Right renal pelvis (tissue), 4 donors: Measurements from ENCODE around the gene ANKRD9. TPM values are rescaled to one million over a fixed set of nuclear protein-coding genes. Genes with fewer than 3 reads are reported as not detected.

Experiments used
- DNase-seq, 4 donors: peaks; one replicate each; pipeline ENCODE4 v3.0.0-alpha.2; 2013; ENCODE audit warnings: low read depth in 4 of 4, low spot score in 3 of 4, missing footprints in 1 of 4
- polyA plus RNA-seq, 4 donors: library from polyadenylated mRNA; unstranded; fragments of 120-200 nt; gene quantifications; one replicate each; pipeline ENCODE4 v1.2.1, GENCODE V29; 2013; ENCODE audit not compliant: insufficient read length in 4 of 4

ANKRD9 gene
- polyA plus RNA-seq, 4 donors, result 5.1 to 8.4 (median 5.8) TPM

DNA sequence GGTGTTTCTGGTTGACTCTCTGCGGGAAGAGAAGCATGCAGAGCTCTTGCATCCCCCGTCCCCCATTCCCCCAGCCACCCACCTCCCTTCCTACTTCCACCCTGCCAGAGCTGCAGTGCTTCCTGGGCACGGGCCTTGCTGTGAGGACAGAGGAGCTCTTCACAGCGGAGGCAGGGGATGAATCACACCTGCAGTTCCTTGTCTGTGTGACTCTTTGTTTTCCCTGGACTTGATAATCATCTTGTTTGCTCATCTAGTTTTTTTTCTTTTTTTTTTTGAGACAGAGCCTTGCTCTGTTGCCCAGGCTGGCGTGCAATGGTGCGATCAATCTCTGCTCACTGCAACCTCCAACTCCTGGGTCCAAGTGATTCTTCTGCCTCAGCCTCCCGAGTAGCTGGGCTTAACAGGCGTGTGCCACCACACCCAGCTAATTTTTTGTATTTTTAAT lies 27.8 kb downstream of the ANKRD9 start:
- DNase-seq, result no peak

DNA sequence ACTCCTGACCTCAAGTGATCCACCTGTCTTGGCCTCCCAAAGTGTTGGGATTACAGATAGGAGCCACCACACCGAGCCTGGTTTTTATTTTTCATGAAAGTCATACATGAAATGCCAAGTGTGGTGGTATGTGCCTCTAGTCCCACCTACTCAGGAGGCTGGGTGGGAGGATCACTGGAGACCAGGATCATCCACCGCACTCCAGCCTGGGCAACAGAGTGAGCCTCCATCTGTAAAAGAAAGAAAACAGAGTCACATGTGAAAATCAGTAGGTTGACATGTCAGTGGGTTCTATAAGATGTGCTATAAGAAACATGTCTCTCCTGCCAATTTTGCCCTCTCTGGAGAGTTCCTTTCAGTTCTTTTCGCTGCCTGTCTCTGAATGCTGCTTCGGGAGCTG lies 28.2 kb downstream of the ANKRD9 start:
- no peak for DNase-seq

GRCh38 chr14:102479777-102480176 lies 29.8 kb downstream of the ANKRD9 start:
- DNase-seq, result no peak

GRCh38 chr14:102479107-102479506 lies 30.5 kb downstream of the ANKRD9 start:
- DNase-seq, result no peak

DNA sequence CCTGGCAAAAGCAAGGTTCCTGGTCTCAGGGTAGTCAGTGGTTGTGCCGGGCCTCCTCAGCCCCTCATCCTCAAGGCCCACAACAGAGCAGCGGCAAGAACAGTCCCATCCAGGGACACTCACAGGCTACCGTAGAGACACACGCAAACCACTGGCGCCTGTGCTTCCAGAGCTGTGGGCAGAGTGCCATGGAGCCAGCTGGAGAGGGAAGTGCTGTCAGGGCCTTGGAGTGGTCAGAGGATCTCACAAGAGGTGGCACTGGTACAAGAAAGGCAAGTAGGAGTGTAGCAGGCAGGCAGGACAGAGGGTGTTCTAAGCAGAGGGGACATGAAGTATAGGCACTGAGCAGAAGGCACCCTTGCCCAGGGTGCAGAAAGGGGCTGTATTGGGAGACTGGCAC lies 34.6 kb downstream of the ANKRD9 start:
- DNase-seq, result no peak

DNA sequence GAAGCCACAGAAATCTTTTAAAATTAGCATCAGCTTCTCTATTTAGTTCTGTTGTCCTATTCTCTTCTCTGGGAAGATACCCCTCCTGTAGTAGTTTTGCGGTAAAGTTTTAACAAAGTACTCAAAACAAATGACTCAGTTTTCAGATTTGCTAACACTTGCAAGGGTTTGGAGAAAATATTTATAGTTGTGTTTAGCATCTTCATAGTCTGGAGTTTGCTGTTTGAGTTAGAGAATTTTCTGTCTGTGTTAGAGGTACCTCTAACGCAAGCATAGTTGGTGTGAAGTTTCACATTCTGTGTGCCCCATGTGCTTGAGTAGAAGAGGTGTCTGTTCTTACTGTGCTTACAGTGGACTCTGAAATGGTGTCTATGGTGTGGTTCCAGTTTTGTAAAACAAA lies 36.0 kb downstream of the ANKRD9 start:
- no peak for DNase-seq

- no peak for DNase-seq
Observed at GRCh38 chr14:102472791-102473150, 36.8 kb downstream of the ANKRD9 start.

DNA sequence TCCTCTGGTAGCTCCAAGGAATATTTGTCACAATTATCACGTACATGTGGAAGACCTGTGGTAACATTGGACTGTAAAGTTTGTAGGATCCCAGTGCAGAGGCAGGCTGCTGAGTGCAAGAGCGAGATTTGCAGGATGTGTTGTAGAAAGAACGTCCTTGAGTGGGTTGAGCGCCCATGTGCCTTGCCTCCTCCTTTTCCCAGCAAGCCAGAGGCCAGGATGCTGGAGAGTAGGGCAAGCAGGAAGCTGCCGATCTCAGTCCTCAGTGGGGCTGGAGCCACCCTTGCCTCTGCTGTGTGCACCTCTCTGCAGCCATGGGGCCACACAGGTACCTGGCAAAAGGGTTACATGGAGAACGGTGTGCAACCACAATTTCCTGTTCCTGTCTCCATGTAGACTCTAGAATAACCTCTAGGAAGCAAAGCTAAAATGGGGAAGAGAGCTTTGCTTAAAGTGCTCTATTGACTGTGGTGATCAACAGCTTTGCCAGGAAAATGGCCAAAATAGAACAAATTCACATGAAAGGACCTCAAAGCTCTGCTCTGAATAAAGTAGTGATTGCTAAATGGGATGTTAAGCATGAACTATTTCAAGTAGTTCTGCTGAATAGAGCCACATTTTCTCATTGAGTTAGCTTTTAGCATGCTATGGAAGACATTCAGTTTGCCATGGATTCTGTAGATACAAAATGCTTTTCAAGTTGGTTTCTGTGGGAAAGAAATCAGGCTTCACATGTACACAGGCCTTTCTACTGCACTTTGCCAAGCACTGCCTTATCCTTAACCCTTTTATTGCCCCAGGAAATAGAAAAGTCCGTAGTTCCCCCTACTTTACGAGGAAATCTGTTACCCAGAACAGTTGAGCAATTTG lies 37.4 kb downstream of the ANKRD9 start:
- no peak for DNase-seq

- DNase-seq, result no peak
Observed at GRCh38 chr14:102469261-102469660, 40.3 kb downstream of the ANKRD9 start.

DNA sequence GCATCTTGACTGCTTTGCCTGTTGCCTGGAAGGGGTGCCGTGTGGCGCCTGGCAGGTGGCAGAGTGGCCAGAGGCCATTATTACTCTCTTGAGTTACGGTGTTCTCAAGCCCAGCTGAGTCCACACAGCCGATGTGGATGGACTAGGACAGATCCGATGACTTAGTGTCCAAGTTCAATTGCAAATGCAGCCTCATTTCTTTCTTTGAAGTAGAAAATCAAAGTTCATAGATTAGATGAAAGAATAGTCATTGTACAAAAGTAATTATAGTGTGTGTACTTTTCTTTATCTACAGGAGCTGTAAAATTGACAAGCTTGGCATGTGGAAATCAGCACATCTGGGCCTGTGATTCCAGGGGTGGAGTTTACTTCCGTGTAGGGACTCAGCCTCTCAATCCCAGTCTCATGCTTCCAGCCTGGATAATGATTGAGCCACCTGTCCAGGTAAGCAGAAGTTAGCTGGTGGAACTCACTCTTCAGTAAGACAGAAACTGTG lies 44.7 kb downstream of the ANKRD9 start:
- DNase-seq, result no peak

- DNase-seq, result no peak
Observed at GRCh38 chr14:102464006-102464405, 45.6 kb downstream of the ANKRD9 start.

- no peak for DNase-seq
Observed at GRCh38 chr14:102462391-102462790, 47.2 kb downstream of the ANKRD9 start.

DNA sequence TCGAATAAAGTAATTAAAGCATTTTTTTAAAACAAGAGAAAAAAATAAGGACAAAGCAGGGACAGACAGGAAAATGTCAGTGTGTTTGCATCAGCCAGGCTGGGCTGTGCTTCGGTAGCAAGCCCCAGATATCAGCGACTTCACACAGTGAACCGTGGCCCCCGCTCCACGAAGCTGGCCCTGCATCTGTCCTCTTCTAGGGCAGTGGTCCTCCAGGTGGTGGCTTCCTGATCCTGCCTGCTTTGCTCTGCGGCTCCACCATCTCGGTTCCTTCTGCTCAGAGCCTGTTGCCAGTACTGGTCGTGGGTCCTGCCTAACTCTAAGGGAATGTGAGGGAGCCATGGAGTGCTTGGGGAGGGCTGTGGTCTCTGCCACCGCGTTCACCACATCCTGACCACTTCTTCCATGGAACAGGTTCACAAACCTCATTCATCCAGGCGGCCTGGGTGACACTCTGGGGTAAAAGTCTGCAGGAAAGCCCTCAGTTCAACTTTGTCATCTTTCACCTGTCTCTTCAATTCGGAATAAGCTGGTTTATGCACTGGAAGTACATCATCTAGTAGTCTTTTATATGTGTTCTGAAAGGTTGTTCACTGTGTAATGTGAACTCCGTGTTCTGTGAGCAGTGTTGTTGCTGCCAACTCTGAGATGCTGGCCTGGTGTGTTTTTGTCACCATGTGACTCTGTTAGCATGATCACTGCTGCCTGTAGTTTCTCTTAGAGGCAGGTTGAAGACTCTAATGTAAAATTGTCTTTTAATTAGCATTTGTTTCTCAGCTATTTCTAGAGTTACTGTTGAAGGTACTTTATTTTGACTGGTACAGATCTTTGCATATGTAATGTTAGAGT lies 47.9 kb downstream of the ANKRD9 start:
- no peak for DNase-seq

DNA sequence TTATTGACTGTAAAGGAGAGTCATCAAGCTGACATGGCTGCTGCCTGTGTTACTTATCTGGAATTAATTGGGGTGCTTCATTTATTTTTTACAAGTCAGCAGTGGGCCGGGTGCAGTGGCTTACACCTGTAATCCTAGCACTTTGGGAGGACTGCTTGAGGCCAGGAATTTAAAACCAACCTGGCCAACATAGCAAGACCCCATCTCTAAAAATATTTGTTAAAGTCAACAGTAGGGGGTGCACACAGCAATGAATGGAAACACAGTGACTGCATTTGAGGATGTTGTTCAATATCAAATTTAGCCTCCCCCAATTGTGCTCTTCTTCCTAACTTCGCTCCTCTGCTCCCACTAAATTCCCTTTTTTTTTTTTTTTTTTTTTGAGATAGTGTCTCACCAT lies 52.1 kb downstream of the ANKRD9 start:
- no peak for DNase-seq

DNA sequence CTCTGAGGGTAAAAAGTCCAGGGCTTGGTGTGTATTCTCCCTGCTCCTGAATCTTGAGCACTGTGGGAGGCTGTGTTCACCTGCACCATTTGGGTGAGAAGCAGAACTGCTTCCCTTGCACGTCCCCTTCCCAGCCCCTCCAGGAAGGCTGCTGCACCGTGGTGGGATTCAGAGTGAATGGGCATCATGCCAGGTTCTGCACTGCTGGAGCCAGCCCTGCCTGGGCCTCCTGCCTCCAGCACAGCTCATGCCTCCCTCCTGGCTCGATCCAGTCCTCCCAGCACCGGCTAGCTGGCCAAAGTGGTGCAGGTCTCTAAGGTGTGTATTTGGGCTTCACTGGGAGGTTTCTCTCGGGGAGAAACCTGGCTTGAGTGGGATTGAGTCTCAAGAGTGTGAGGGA lies 54.9 kb downstream of the ANKRD9 start:
- no peak for DNase-seq

GRCh38 chr14:102452302-102452701 lies 57.3 kb downstream of the ANKRD9 start:
- no peak for DNase-seq

Other genes starting within 250 kb of the ANKRD9 start
- 10 to 100 TPM; 25.1 to 29.6 (median 27.2) TPM for gene MOK, start 204.6 kb downstream of the ANKRD9 start, polyA plus RNA-seq
- gene ZNF839, start 190.0 kb downstream of the ANKRD9 start, polyA plus RNA-seq, result 10 to 100 TPM; 14.0 to 17.3 (median 15.3) TPM
- 10 to 100 TPM; 38.0 to 43.8 (median 40.2) TPM for gene CINP, start 146.9 kb downstream of the ANKRD9 start, polyA plus RNA-seq
- gene TECPR2, start 146.8 kb downstream of the ANKRD9 start, polyA plus RNA-seq, result 10 to 100 TPM; 16.7 to 19.9 (median 16.8) TPM
- gene RCOR1, start 82.9 kb upstream of the ANKRD9 start, polyA plus RNA-seq, result 10 to 100 TPM; 31.6 to 41.5 (median 34.5) TPM